WTC11 (cell line): ENCODE measurements around the gene THSD8. TPM values are rescaled to one million over a fixed set of nuclear protein-coding genes. Genes with fewer than 3 reads are reported as not detected.
A peak's percentile ranks its signal among the peaks of the same experiment; 100 is the strongest.

Experiments
- ATAC-seq: fragments of 200-7000 bp; cut with Tn5 transposase; 2 replicates; pipeline ENCODE4 v1.10.0; 2021; ENCODE audit warnings: mild to moderate bottlenecking, moderate library complexity
- CTCF ChIA-PET: fragments of 300-600 bp; sonication (Branson Sonifier 250); formaldehyde crosslinking; loops from one replicate; lab custom pipeline; 2021; ENCODE audit warnings: antibody characterized with exemption; lab: Charles Lee
- POLR2A ChIA-PET: fragments of 350-600 bp; sonication (Branson Sonifier 250); formaldehyde crosslinking; loops from one replicate; lab custom pipeline; 2021; ENCODE audit warnings: antibody characterized with exemption; lab: Charles Lee
- DNase-seq: peaks from one replicate; pipeline ENCODE4 v3.0.0; 2021; ENCODE audit warnings: low spot score
- H3K27ac Mint-ChIP-seq: 2 replicates; pipeline ENCODE4 v1.8.0; 2021; ENCODE audit warnings: mixed read lengths
- H3K27me3 Mint-ChIP-seq: 2 replicates; pipeline ENCODE4 v1.8.0; 2021; ENCODE audit warnings: low read depth, mild to moderate bottlenecking, moderate library complexity, mixed read lengths
- H3K36me3 Mint-ChIP-seq: 2 replicates; pipeline ENCODE4 v1.8.0; 2021; ENCODE audit warnings: mixed read lengths
- H3K4me1 Mint-ChIP-seq: 2 replicates; pipeline ENCODE4 v1.8.0; 2022; ENCODE audit warnings: mixed read lengths
- H3K4me3 Mint-ChIP-seq: 2 replicates; pipeline ENCODE4 v1.8.0; 2021; ENCODE audit warnings: mild to moderate bottlenecking, moderate library complexity, mixed read lengths
- H3K9me3 Mint-ChIP-seq: 2 replicates; pipeline ENCODE4 v1.8.0; 2021; ENCODE audit warnings: mixed read lengths
- FOXP1 ChIP-seq: sonication (generic); formaldehyde crosslinking; IDR thresholded peaks from 2 replicates; pipeline ENCODE4 v1.8.0; 2022; ENCODE audit warnings: missing genetic modification reagents, mild to moderate bottlenecking, moderate library complexity, borderline replicate concordance
- JUN ChIP-seq: sonication (generic); formaldehyde crosslinking; IDR thresholded peaks from 2 replicates; pipeline ENCODE4 v1.8.0; 2023; ENCODE audit warnings: mild to moderate bottlenecking, missing genetic modification reagents
- SMAD3 ChIP-seq: sonication (generic); formaldehyde crosslinking; IDR thresholded peaks from 2 replicates; pipeline ENCODE4 v1.8.0; 2022; ENCODE audit warnings: missing genetic modification reagents, mild to moderate bottlenecking, borderline replicate concordance
- TEAD1 ChIP-seq: sonication (generic); formaldehyde crosslinking; IDR thresholded peaks from 2 replicates; pipeline ENCODE4 v1.8.0; 2022; ENCODE audit warnings: mild to moderate bottlenecking, missing genetic modification reagents
- ZNF121 ChIP-seq: sonication (generic); formaldehyde crosslinking; IDR thresholded peaks from 2 replicates; pipeline ENCODE4 v1.8.0; 2023; ENCODE audit warnings: missing genetic modification reagents
- ZNF263 ChIP-seq: sonication (generic); formaldehyde crosslinking; IDR thresholded peaks from 2 replicates; pipeline ENCODE4 v1.8.1; 2022; ENCODE audit warnings: low read depth, mild to moderate bottlenecking, moderate library complexity, missing genetic modification reagents
- total RNA-seq: library from RNA; stranded (reverse); gene quantifications from 3 replicates; pipeline ENCODE4 v1.2.3, GENCODE V29; 2021
- TF ChIP-seq, protein P1 (sequence below): sonication (generic); formaldehyde crosslinking; IDR thresholded peaks from 2 replicates; pipeline ENCODE4 v1.8.0; 2022; ENCODE audit warnings: mild to moderate bottlenecking, missing genetic modification reagents
- TF ChIP-seq, protein P2 (sequence below): fragments of 200-600 bp; IDR thresholded peaks from 2 replicates; pipeline ENCODE4 v1.8.0; 2022; ENCODE audit warnings: antibody characterized with exemption
- TF ChIP-seq, protein P3 (sequence below): sonication (generic); formaldehyde crosslinking; IDR thresholded peaks from 2 replicates; pipeline ENCODE4 v1.8.0; 2022; ENCODE audit warnings: mild to moderate bottlenecking, missing genetic modification reagents
- TF ChIP-seq, protein P4 (sequence below): sonication (generic); formaldehyde crosslinking; IDR thresholded peaks from 2 replicates; pipeline ENCODE4 v1.8.0; 2022; ENCODE audit warnings: mild to moderate bottlenecking, missing genetic modification reagents
- TF ChIP-seq, protein P5 (sequence below): sonication (generic); formaldehyde crosslinking; IDR thresholded peaks from 2 replicates; pipeline ENCODE4 v1.8.1; 2023; ENCODE audit warnings: mild to moderate bottlenecking, moderate library complexity, missing genetic modification reagents
- TF ChIP-seq, protein P6 (sequence below): sonication (generic); formaldehyde crosslinking; IDR thresholded peaks from 2 replicates; pipeline ENCODE4 v1.8.1; 2023; ENCODE audit warnings: mild to moderate bottlenecking, missing genetic modification reagents, moderate library complexity
- TF ChIP-seq, protein P7 (sequence below): sonication (generic); formaldehyde crosslinking; IDR thresholded peaks from 2 replicates; pipeline ENCODE4 v1.8.1; 2023; ENCODE audit warnings: mild to moderate bottlenecking, missing genetic modification reagents
- TF ChIP-seq, protein P8 (sequence below): sonication (generic); formaldehyde crosslinking; IDR thresholded peaks from 2 replicates; pipeline ENCODE4 v1.8.0; 2023; ENCODE audit warnings: mild to moderate bottlenecking, missing genetic modification reagents

THSD8 gene
- total RNA-seq, 1 experiment from 2014 or later = 30.1 TPM

DNA sequence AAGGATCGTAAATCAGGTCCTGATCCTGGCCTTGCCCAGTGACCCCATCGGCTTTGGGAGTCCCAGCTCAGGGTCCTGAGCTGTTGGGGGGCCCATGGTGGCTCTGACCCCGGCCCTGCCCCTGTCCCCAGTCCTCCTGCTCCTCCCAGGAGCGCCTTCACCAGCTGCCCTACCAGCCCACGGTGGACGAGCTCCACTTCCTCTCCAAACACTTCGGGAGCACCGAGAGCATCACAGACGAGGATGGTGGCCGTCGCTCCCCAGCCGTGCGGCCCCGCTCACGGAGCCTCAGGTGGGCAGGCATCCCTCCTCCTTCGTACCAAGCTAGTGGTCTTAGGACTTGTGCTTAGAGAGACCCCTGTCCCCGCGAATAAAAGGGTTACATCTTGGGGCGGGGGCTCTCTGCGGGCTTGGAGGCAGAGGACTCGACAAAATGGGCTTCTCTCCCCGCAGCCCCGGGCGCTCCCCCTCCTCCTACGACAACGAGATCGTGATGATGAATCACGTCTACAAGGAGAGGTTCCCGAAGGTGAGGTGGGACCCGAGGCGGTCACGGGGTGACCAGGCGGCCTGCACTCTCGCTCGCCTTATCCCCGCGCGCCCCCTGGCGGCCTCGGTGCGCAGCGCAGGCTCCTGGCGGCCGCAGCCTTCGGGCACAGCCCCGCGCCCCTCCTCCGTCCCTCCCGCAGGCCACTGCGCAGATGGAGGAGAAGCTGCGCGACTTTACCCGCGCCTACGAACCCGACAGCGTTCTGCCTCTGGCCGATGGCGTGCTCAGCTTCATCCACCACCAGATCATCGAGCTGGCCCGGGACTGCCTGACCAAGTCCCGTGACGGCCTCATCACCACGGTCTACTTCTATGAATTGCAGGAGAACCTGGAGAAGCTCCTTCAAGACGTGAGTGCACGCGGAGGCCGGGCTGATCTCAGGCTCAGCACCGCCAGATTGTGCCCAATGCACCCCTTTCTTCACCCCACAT, 45.6 kb downstream of the THSD8 start:
- H3K27me3 Mint-ChIP-seq = peaks cover 21% of the 10 kb centered on the region
- TF ChIP-seq, protein P1, sequence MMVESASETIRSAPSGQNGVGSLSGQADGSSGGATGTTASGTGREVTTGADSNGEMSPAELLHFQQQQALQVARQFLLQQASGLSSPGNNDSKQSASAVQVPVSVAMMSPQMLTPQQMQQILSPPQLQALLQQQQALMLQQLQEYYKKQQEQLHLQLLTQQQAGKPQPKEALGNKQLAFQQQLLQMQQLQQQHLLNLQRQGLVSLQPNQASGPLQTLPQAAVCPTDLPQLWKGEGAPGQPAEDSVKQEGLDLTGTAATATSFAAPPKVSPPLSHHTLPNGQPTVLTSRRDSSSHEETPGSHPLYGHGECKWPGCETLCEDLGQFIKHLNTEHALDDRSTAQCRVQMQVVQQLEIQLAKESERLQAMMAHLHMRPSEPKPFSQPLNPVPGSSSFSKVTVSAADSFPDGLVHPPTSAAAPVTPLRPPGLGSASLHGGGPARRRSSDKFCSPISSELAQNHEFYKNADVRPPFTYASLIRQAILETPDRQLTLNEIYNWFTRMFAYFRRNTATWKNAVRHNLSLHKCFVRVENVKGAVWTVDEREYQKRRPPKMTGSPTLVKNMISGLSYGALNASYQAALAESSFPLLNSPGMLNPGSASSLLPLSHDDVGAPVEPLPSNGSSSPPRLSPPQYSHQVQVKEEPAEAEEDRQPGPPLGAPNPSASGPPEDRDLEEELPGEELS = peak; percentile 38; the same call in 1 of the 2 replicates
- 0 out of 2 replicates have a peak, but pooled peaks have one; percentile 2 for TF ChIP-seq ZNF121 (CRISPR knock-in tag)
- TF ChIP-seq, protein P2, sequence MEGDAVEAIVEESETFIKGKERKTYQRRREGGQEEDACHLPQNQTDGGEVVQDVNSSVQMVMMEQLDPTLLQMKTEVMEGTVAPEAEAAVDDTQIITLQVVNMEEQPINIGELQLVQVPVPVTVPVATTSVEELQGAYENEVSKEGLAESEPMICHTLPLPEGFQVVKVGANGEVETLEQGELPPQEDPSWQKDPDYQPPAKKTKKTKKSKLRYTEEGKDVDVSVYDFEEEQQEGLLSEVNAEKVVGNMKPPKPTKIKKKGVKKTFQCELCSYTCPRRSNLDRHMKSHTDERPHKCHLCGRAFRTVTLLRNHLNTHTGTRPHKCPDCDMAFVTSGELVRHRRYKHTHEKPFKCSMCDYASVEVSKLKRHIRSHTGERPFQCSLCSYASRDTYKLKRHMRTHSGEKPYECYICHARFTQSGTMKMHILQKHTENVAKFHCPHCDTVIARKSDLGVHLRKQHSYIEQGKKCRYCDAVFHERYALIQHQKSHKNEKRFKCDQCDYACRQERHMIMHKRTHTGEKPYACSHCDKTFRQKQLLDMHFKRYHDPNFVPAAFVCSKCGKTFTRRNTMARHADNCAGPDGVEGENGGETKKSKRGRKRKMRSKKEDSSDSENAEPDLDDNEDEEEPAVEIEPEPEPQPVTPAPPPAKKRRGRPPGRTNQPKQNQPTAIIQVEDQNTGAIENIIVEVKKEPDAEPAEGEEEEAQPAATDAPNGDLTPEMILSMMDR = peak; percentile 99
- peak; percentile 19; the same call in 1 of the 2 replicates for TF ChIP-seq FOXP1 (CRISPR knock-in tag)
- no peak for TF ChIP-seq JUN (CRISPR knock-in tag)
- TF ChIP-seq, protein P3, sequence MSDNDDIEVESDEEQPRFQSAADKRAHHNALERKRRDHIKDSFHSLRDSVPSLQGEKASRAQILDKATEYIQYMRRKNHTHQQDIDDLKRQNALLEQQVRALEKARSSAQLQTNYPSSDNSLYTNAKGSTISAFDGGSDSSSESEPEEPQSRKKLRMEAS (CRISPR knock-in tag) = peak; percentile 86
- TF ChIP-seq, protein P4, sequence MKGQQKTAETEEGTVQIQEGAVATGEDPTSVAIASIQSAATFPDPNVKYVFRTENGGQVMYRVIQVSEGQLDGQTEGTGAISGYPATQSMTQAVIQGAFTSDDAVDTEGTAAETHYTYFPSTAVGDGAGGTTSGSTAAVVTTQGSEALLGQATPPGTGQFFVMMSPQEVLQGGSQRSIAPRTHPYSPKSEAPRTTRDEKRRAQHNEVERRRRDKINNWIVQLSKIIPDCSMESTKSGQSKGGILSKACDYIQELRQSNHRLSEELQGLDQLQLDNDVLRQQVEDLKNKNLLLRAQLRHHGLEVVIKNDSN = peak; percentile 80
- TF ChIP-seq, protein P5, sequence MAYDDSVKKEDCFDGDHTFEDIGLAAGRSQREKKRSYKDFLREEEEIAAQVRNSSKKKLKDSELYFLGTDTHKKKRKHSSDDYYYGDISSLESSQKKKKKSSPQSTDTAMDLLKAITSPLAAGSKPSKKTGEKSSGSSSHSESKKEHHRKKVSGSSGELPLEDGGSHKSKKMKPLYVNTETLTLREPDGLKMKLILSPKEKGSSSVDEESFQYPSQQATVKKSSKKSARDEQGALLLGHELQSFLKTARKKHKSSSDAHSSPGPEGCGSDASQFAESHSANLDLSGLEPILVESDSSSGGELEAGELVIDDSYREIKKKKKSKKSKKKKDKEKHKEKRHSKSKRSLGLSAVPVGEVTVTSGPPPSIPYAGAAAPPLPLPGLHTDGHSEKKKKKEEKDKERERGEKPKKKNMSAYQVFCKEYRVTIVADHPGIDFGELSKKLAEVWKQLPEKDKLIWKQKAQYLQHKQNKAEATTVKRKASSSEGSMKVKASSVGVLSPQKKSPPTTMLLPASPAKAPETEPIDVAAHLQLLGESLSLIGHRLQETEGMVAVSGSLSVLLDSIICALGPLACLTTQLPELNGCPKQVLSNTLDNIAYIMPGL (CRISPR knock-in tag) = peak; percentile 80; the same call in 1 of the 2 replicates
- TF ChIP-seq, protein P6, sequence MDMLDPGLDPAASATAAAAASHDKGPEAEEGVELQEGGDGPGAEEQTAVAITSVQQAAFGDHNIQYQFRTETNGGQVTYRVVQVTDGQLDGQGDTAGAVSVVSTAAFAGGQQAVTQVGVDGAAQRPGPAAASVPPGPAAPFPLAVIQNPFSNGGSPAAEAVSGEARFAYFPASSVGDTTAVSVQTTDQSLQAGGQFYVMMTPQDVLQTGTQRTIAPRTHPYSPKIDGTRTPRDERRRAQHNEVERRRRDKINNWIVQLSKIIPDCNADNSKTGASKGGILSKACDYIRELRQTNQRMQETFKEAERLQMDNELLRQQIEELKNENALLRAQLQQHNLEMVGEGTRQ = peak; percentile 80
- TF ChIP-seq SMAD3 (CRISPR knock-in tag) = no peak
- peak; percentile 21; the same call in 1 of the 2 replicates for TF ChIP-seq ZNF263 (CRISPR knock-in tag)
- TF ChIP-seq, protein P7, sequence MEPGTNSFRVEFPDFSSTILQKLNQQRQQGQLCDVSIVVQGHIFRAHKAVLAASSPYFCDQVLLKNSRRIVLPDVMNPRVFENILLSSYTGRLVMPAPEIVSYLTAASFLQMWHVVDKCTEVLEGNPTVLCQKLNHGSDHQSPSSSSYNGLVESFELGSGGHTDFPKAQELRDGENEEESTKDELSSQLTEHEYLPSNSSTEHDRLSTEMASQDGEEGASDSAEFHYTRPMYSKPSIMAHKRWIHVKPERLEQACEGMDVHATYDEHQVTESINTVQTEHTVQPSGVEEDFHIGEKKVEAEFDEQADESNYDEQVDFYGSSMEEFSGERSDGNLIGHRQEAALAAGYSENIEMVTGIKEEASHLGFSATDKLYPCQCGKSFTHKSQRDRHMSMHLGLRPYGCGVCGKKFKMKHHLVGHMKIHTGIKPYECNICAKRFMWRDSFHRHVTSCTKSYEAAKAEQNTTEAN = no peak
- TF ChIP-seq, protein P8, sequence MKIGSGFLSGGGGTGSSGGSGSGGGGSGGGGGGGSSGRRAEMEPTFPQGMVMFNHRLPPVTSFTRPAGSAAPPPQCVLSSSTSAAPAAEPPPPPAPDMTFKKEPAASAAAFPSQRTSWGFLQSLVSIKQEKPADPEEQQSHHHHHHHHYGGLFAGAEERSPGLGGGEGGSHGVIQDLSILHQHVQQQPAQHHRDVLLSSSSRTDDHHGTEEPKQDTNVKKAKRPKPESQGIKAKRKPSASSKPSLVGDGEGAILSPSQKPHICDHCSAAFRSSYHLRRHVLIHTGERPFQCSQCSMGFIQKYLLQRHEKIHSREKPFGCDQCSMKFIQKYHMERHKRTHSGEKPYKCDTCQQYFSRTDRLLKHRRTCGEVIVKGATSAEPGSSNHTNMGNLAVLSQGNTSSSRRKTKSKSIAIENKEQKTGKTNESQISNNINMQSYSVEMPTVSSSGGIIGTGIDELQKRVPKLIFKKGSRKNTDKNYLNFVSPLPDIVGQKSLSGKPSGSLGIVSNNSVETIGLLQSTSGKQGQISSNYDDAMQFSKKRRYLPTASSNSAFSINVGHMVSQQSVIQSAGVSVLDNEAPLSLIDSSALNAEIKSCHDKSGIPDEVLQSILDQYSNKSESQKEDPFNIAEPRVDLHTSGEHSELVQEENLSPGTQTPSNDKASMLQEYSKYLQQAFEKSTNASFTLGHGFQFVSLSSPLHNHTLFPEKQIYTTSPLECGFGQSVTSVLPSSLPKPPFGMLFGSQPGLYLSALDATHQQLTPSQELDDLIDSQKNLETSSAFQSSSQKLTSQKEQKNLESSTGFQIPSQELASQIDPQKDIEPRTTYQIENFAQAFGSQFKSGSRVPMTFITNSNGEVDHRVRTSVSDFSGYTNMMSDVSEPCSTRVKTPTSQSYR (CRISPR knock-in tag) = 0 out of 2 replicates have a peak, but pooled peaks have one; percentile 50
- 0 out of 2 replicates have a peak, but pooled peaks have one; percentile 14 for TF ChIP-seq TEAD1 (CRISPR knock-in tag)
- peak overlapping the region; percentile 58 for H3K4me3 Mint-ChIP-seq
- 0 out of 2 replicates have a peak overlapping the region, but pooled peaks have one; percentile 45 for H3K27ac Mint-ChIP-seq
- ChIA-PET POLR2A (interaction anchor here (0.6 to 1.1 kb wide), 6 partner anchors 12 to 166 kb away, joined by 3 to 5 read pairs (median 4); partner anchors contain the start of genes DHPS and GCDH), CTCF (interaction anchor here (0.5 to 3.6 kb wide), 60 partner anchors 8 to 326 kb away, joined by 3 to 103 read pairs (median 5); partner anchors contain the start of genes CALR, DNASE2, FARSA and GCDH)
- no peaks in the 10 kb centered on the region for H3K9me3 Mint-ChIP-seq
- peaks cover 11% of the 10 kb centered on the region for H3K36me3 Mint-ChIP-seq
- peak; percentile 98 for DNase-seq
- ATAC-seq = peak; percentile 98
- H3K4me1 Mint-ChIP-seq = peaks cover 7% of the 10 kb centered on the region
